ENCODE results near the gene MARCHF5.
"Not testable (repeated sequence)": the region's sequence is repeated elsewhere in the genome, so short reads cannot be mapped to it uniquely, and the experiment has no call there.

MARCHF5 gene

GRCh38 chr10:92393173-92393572 lies 102.2 kb downstream of the MARCHF5 start:
- H3K27ac Mint-ChIP-seq; H3K9me3 Mint-ChIP-seq; H3K36me3 Mint-ChIP-seq (ENCODE audit: low read depth); H3K4me3 Mint-ChIP-seq; DNase-seq; H3K4me1 Mint-ChIP-seq (ENCODE audit: low read depth): not testable (repeated sequence)
- H3K27me3 Mint-ChIP-seq, result peaks cover 16% of the 10 kb centered on the region

- Mint-ChIP-seq H3K4me1 (ENCODE audit: low read depth) (no peaks in the 10 kb centered on the region), H3K9me3 (peaks cover 9% of the 10 kb centered on the region), H3K27ac (no peak overlapping the region), H3K36me3 (ENCODE audit: low read depth) (no peaks in the 10 kb centered on the region), H3K4me3 (no peak overlapping the region), H3K27me3 (peaks cover 11% of the 10 kb centered on the region)
- no peak for DNase-seq
Observed at GRCh38 chr10:92395271-92395670, 104.3 kb downstream of the MARCHF5 start.

GRCh38 chr10:92402234-92402633 lies 111.3 kb downstream of the MARCHF5 start:
- not testable (repeated sequence) for H3K27me3 Mint-ChIP-seq; H3K4me1 Mint-ChIP-seq (ENCODE audit: low read depth); H3K4me3 Mint-ChIP-seq; H3K9me3 Mint-ChIP-seq; H3K36me3 Mint-ChIP-seq (ENCODE audit: low read depth); H3K27ac Mint-ChIP-seq; DNase-seq

All from activated T-cell treated with anti-CD3 and anti-CD28 coated beads, Interleukin-2, amount 50 U/mL, for 24 hours (primary cell).